T-cell (primary cell): ENCODE results near the gene NAIF1. TPM values are rescaled to one million over a fixed set of nuclear protein-coding genes. Genes with fewer than 3 reads are reported as not detected.

Experiments used
- ATAC-seq, 4 experiments: fragments of 200-7000 bp in 3 of 4; fragments of 150-1000 bp in 1 of 4; cut with Tn5 transposase; replicated peaks in 1 of 4; 1 replicate in 3 of 4; 2 replicates in 1 of 4; pipeline ENCODE4 v1.10.0; 2021; ENCODE audit warnings: moderate library complexity in 3 of 4, mild to moderate bottlenecking in 2 of 4, moderate number of reproducible peaks in 1 of 4
- CTCF ChIA-PET, 2 donors: fragments of 300-600 bp; sonication (Branson Sonifier 250); formaldehyde crosslinking; loops; one replicate each; lab custom pipeline; 2022; ENCODE audit warnings: antibody characterized with exemption in 2 of 2; lab: Charles Lee
- POLR2A ChIA-PET, 2 donors: fragments of 300-600 bp; sonication (Branson Sonifier 250); formaldehyde crosslinking; loops; one replicate each; lab custom pipeline; 2022; ENCODE audit warnings: antibody characterized with exemption in 2 of 2; lab: Charles Lee
- DNase-seq, 35 experiments: peaks; one replicate each; pipeline versions ENCODE4 v3.0.0 to v3.0.0-alpha.2; 2013 to 2023
- H3K27ac ChIP-seq: one replicate; pipeline ENCODE4 v1.5.1; 2013; ENCODE audit warnings: low read length
- H3K27me3 ChIP-seq, 2 experiments: replicated peaks in 1 of 2; 1 replicate in 1 of 2; 2 replicates in 1 of 2; pipeline versions ENCODE4 v1.6.1 to v1.7.0; 2013; ENCODE audit warnings: low read length in 1 of 2, mixed read lengths in 1 of 2; ENCODE audit not compliant: control insufficient read depth in 2 of 2, insufficient read depth in 2 of 2; ENCODE audit errors: extremely low read depth in 1 of 2
- H3K36me3 ChIP-seq, 2 donors: 1 replicate in 1 of 2; 2 replicates in 1 of 2; pipeline versions ENCODE4 v1.6.1 to v1.7.0; 2013; ENCODE audit warnings: low read length in 1 of 2; ENCODE audit not compliant: control insufficient read depth in 2 of 2, insufficient read depth in 1 of 2; ENCODE audit errors: extremely low read depth in 1 of 2
- H3K4me1 ChIP-seq, 2 experiments: 1 replicate in 1 of 2; 2 replicates in 1 of 2; pipeline versions ENCODE4 v1.6.1 to v1.7.0; 2013; ENCODE audit warnings: low read length in 2 of 2, mixed read lengths in 1 of 2; ENCODE audit not compliant: insufficient read depth in 2 of 2, control insufficient read depth in 1 of 2; ENCODE audit errors: extremely low read depth in 1 of 2
- H3K4me3 ChIP-seq, 2 donors: 1 replicate in 1 of 2; 2 replicates in 1 of 2; pipeline versions ENCODE4 v1.5.1 to v1.7.0; 2013; ENCODE audit warnings: mild to moderate bottlenecking in 2 of 2, low read length in 1 of 2, moderate library complexity in 1 of 2; ENCODE audit not compliant: control insufficient read depth in 1 of 2; ENCODE audit errors: extremely low read depth in 1 of 2
- H3K9me3 ChIP-seq: 2 replicates; pipeline ENCODE4 v1.7.0; 2013
- H3K27ac Mint-ChIP-seq, 2 donors: one replicate each; pipeline ENCODE4 v1.8.0; 2020 to 2021; ENCODE audit warnings: mild to moderate bottlenecking in 2 of 2, mixed read lengths in 2 of 2
- H3K27me3 Mint-ChIP-seq, 2 donors: one replicate each; pipeline ENCODE4 v1.8.0; 2021 to 2022; ENCODE audit warnings: mixed read lengths in 2 of 2
- H3K36me3 Mint-ChIP-seq: one replicate; pipeline ENCODE4 v1.8.0; 2021; ENCODE audit warnings: mixed read lengths
- H3K4me1 Mint-ChIP-seq, 3 donors: one replicate each; pipeline ENCODE4 v1.8.0; 2020 to 2022; ENCODE audit warnings: mixed read lengths in 3 of 3, mild to moderate bottlenecking in 1 of 3
- H3K4me3 Mint-ChIP-seq, 3 donors: one replicate each; pipeline ENCODE4 v1.8.0; 2020 to 2022; ENCODE audit warnings: mild to moderate bottlenecking in 3 of 3, mixed read lengths in 3 of 3, moderate library complexity in 3 of 3
- H3K9me3 Mint-ChIP-seq, 3 donors: one replicate each; pipeline ENCODE4 v1.8.0; 2020 to 2022; ENCODE audit warnings: mixed read lengths in 3 of 3
- WGBS: methylation state at CpG from one replicate; pipeline ENCODE4 v1.1.5; 2013; ENCODE audit warnings: missing lambda C conversion rate; ENCODE audit not compliant: insufficient coverage; 5-methylcytosine and 5-hydroxymethylcytosine counted together
- total RNA-seq, 35 experiments: library from RNA in 6 of 35; stranded (reverse) in 6 of 35; fragments of 120-200 nt in 1 of 35; gene quantifications; one replicate each; pipeline versions ENCODE4 v1.2.1 to v1.2.4 and lab custom pipeline; 2013 to 2026

NAIF1 gene
- total RNA-seq, 5 donors from 2014 or later (not counting 1 experiment from before 2014, with no cell fraction given) = 11.6 to 14.9 (median 13.8) TPM

DNA sequence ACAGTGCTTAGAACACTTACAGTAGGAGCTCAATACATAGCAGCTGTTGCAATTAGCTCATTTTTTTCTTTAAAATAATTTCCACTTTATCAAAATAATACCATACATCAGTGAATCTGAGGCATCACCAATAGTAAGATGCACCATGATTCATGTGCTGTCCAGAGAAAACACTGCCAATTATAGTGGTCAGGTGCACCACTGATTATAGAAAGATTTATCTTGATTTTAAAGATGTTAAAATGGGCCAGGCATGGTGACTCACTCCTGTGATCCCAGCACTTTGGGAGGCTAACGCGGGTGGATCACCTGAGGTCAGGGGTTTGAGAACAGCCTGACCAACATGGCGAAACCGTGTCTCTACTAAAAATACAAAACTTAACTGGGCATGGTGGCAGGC is 39.4 kb downstream of the NAIF1 start:
- H3K4me3 ChIP-seq = no peak overlapping the region
- no peaks in the 10 kb centered on the region for H3K27me3 Mint-ChIP-seq
- DNase-seq = no peak
- H3K4me1 ChIP-seq = peaks cover 69 to 99% of the 10 kb centered on the region in 2 experiments
- no peaks in the 10 kb centered on the region for H3K27me3 ChIP-seq
- 90% methylated on average over 2 of the region's 4 CpGs for WGBS
- peaks cover 73 to 92% (median 88%) of the 10 kb centered on the region in 3 donors for H3K4me1 Mint-ChIP-seq
- no peaks in the 10 kb centered on the region for H3K36me3 ChIP-seq
- H3K9me3 ChIP-seq = no peaks in the 10 kb centered on the region
- H3K27ac Mint-ChIP-seq = peak overlapping the region; percentile 97 to 98
- peak overlapping the region; percentile 93 for H3K27ac ChIP-seq
- peaks cover 0 to 3% (median 0%) of the 10 kb centered on the region in 3 donors for H3K9me3 Mint-ChIP-seq
- ChIA-PET CTCF (interaction anchor here (0.5 to 1.2 kb wide), 8 partner anchors 21 to 205 kb away, joined by 3 to 10 read pairs (median 4); no protein-coding TSS in a partner anchor), POLR2A (interaction anchor here (0.7 to 1.2 kb wide), 3 partner anchors 21 to 47 kb away, joined by 3 to 5 read pairs (median 4); partner anchors contain the start of gene EEIG1 (in 1 of the 2))
- peaks cover 3% of the 10 kb centered on the region for H3K36me3 Mint-ChIP-seq
- H3K4me3 Mint-ChIP-seq = peak overlapping the region in 2 of 3 donors; percentile 37 to 89
- no peak for ATAC-seq

DNA sequence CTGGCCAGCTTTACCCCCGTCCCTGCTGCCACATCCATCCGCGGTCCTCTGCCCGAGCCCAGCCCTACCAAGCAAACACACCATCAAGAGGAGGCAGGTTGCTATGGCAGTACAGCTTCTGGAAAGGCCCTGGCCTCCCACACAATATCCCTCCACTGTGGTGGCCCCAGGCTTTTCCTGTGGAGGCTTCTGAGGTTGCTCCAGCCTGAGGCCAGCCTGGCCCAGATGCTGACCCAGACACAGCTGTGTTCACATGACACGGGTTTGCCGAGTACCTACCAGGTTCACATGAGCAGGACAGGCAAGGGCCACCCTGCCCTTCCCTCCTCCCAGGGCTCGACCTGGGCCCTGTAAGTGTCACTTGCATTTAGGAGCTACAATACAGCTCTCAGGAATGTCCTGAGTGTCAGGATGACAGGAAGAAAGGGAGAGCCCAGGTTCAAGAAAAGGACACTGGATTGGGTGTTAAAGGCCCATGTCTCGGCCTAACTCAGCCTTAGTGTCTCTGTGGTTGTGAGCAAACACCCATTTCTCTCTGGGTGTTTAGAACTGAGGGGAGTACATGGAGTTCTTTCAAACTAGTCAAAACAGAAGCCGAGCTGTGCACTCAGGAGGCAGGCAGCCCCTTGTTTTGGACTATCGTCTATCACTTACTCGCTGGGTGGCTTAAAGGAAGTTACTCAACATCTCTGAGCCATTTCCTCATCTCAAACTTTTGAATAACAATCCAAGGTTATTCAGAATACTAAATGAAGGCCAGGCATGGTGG is 40.2 kb downstream of the NAIF1 start:
- ChIA-PET CTCF (interaction anchor here (0.7 to 1.6 kb wide), 6 partner anchors 8 to 71 kb away, joined by 3 to 11 read pairs (median 4); no protein-coding TSS in a partner anchor), POLR2A (interaction anchor here in 1 of 2 donors (1.2 kb wide), 1 partner anchor 45 kb away, joined by 5 read pairs; no protein-coding TSS in a partner anchor)
- ATAC-seq = peak; percentile 1 to 21 (median 10)
- Histone ChIP-seq H3K4me3 (peak overlapping the region; percentile 26 to 30), H3K9me3 (no peaks in the 10 kb centered on the region), H3K27ac (peak overlapping the region; percentile 93), H3K4me1 (peaks cover 72 to 99% of the 10 kb centered on the region in 2 experiments), H3K36me3 (no peaks in the 10 kb centered on the region), H3K27me3 (no peaks in the 10 kb centered on the region)
- 8% methylated on average over 8 of the region's 11 CpGs for whole genome bisulfite sequencing
- H3K4me1 Mint-ChIP-seq = peaks cover 81 to 94% (median 90%) of the 10 kb centered on the region in 3 donors
- H3K27me3 Mint-ChIP-seq = no peaks in the 10 kb centered on the region
- peak overlapping the region; percentile 80 to 89 (median 83) for H3K4me3 Mint-ChIP-seq
- DNase-seq = peak in 34 of 35 experiments; percentile 25 to 84 (median 51)
- peaks cover 3% of the 10 kb centered on the region for H3K36me3 Mint-ChIP-seq
- peaks cover 0 to 3% (median 0%) of the 10 kb centered on the region in 3 donors for H3K9me3 Mint-ChIP-seq
- H3K27ac Mint-ChIP-seq = peak overlapping the region; percentile 97 to 98

- Histone ChIP-seq H3K27me3 (no peaks in the 10 kb centered on the region), H3K27ac (peak overlapping the region; percentile 93), H3K9me3 (no peaks in the 10 kb centered on the region), H3K36me3 (no peaks in the 10 kb centered on the region), H3K4me1 (peaks cover 73 to 99% of the 10 kb centered on the region in 2 experiments), H3K4me3 (peak overlapping the region; percentile 26 to 30)
- ATAC-seq (peak; percentile 71 to 78 (median 75)), DNase-seq (peak; percentile 67 to 95 (median 82))
- H3K36me3 Mint-ChIP-seq = peaks cover 3% of the 10 kb centered on the region
- 4% methylated on average over 12 of the region's 12 CpGs for WGBS
- peak overlapping the region; percentile 97 to 98 for H3K27ac Mint-ChIP-seq
- CTCF ChIA-PET = interaction anchor here (1.2 to 1.6 kb wide), 4 partner anchors 9 to 71 kb away, joined by 3 to 11 read pairs (median 4); no protein-coding TSS in a partner anchor
- peaks cover 87 to 94% (median 90%) of the 10 kb centered on the region in 3 donors for H3K4me1 Mint-ChIP-seq
- peak overlapping the region; percentile 80 to 89 (median 83) for H3K4me3 Mint-ChIP-seq
- POLR2A ChIA-PET = no interaction called here
- no peaks in the 10 kb centered on the region for H3K27me3 Mint-ChIP-seq
- peaks cover 0 to 3% (median 0%) of the 10 kb centered on the region in 3 donors for H3K9me3 Mint-ChIP-seq
Measured at GRCh38 chr9:128026255-128026772, 40.8 kb downstream of the NAIF1 start.

- Histone ChIP-seq H3K27me3 (no peaks in the 10 kb centered on the region), H3K4me3 (peak overlapping the region; percentile 30 to 69), H3K36me3 (no peaks in the 10 kb centered on the region), H3K27ac (peak overlapping the region; percentile 93), H3K4me1 (peaks cover 76 to 99% of the 10 kb centered on the region in 2 experiments), H3K9me3 (no peaks in the 10 kb centered on the region)
- H3K27me3 Mint-ChIP-seq = no peaks in the 10 kb centered on the region
- CTCF ChIA-PET = interaction anchor here (0.6 to 1.6 kb wide), 7 partner anchors 9 to 70 kb away, joined by 3 to 11 read pairs (median 3); no protein-coding TSS in a partner anchor
- ATAC-seq = peak in 3 of 4 experiments; percentile 5 to 8 (median 5)
- H3K4me1 Mint-ChIP-seq = peaks cover 90 to 94% (median 90%) of the 10 kb centered on the region in 3 donors
- H3K9me3 Mint-ChIP-seq = peaks cover 0 to 1% (median 0%) of the 10 kb centered on the region in 3 donors
- peak overlapping the region; percentile 80 to 89 (median 83) for H3K4me3 Mint-ChIP-seq
- H3K27ac Mint-ChIP-seq = peak overlapping the region; percentile 97 to 98
- H3K36me3 Mint-ChIP-seq = peaks cover 1% of the 10 kb centered on the region
- peak in 4 of 35 experiments; percentile 28 to 61 (median 32) for DNase-seq
- WGBS = 0% methylated on average over 2 of the region's 4 CpGs
- POLR2A ChIA-PET = interaction anchor here in 1 of 2 donors (0.9 kb wide), 2 partner anchors 41 to 45 kb away, joined by 3 read pairs; partner anchors contain the start of gene NAIF1
Measured at GRCh38 chr9:128025736-128026135, 41.4 kb downstream of the NAIF1 start.

- Mint-ChIP-seq H3K4me3 (peak overlapping the region; percentile 80 to 89 (median 83)), H3K27ac (peak overlapping the region; percentile 97 to 98), H3K4me1 (peaks cover 86 to 93% (median 89%) of the 10 kb centered on the region in 3 donors), H3K27me3 (no peaks in the 10 kb centered on the region), H3K36me3 (no peaks in the 10 kb centered on the region), H3K9me3 (no peaks in the 10 kb centered on the region)
- peak in 2 of 35 experiments; percentile 22 to 50 for DNase-seq
- ChIA-PET CTCF (interaction anchor here (0.6 to 1.6 kb wide), 5 partner anchors 10 to 255 kb away, joined by 3 to 6 read pairs (median 3); no protein-coding TSS in a partner anchor), POLR2A (interaction anchor here in 1 of 2 donors (0.6 to 0.9 kb wide), 3 partner anchors 25 to 44 kb away, joined by 3 to 7 read pairs (median 3); partner anchors contain the start of gene NAIF1)
- Histone ChIP-seq H3K4me1 (peaks cover 71 to 96% of the 10 kb centered on the region in 2 experiments), H3K36me3 (no peaks in the 10 kb centered on the region), H3K27ac (peak overlapping the region; percentile 93), H3K9me3 (no peaks in the 10 kb centered on the region), H3K27me3 (no peaks in the 10 kb centered on the region), H3K4me3 (peak overlapping the region; percentile 30 to 69)
- no peak for ATAC-seq
- 26% methylated on average over 3 of the region's 5 CpGs for WGBS
Measured at GRCh38 chr9:128024761-128025308, 42.3 kb downstream of the NAIF1 start.
